Upper lobe of left lung (tissue), 4 donors: ENCODE measurements around the gene PDE4D.

Source experiments
- EP300 ChIP-seq, 4 donors: sonication (generic); formaldehyde crosslinking; IDR thresholded peaks; one replicate each; pipeline ENCODE4 v1.5.1; 2017; ENCODE audit warnings: antibody characterized with exemption in 4 of 4, control low read depth in 2 of 4
- POLR2A ChIP-seq, 4 donors: fragments of 450-650 bp; IDR thresholded peaks; one replicate each; pipeline ENCODE4 v1.5.1; 2016 to 2017; ENCODE audit warnings: antibody characterized with exemption in 4 of 4, mild to moderate bottlenecking in 2 of 4

DNA sequence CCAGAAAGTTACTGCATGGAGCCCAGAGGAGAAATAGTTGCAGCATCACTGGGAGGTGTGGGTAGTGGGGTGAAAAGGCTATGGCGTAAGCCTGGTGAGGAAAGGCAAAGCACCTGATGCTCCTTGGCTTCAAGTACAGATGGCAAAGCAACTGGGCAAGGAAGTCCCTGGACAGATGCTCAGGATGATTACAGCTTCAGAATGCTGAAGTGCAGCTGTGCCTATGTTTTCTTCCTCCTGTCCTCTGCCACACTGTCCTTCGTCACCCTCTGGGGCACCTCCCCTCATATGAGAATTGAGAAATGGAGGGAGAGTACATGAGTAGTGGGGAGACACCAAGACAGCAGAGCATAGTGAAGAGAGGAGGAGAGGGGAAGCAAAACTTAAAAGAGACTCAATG lies 328.0 kb downstream of the PDE4D start:
- TF ChIP-seq EP300 (IDR thresholded peaks at IDR 0.05) (no peak), POLR2A (IDR thresholded peaks at IDR 0.05) (no peak)
